Peyer's patch (tissue), 4 donors: ENCODE data around the gene DNASE2B.

ENCODE experiments used
- POLR2A ChIP-seq, 2 donors: fragments of 450-650 bp; IDR thresholded peaks; one replicate each; pipeline ENCODE4 v1.5.1; 2017; ENCODE audit warnings: antibody characterized with exemption in 2 of 2, mild to moderate bottlenecking in 2 of 2, moderate library complexity in 2 of 2
- TF ChIP-seq, protein P1 (sequence below), 6 experiments: fragments of 450-650 bp in 4 of 6; fragments of 200-600 bp in 2 of 6; sonication (generic) in 1 of 6; IDR thresholded peaks; one replicate each; pipeline ENCODE4 v1.5.1; 2017 to 2019; ENCODE audit warnings: antibody characterized with exemption in 6 of 6, mild to moderate bottlenecking in 3 of 6, moderate library complexity in 1 of 6

DNA sequence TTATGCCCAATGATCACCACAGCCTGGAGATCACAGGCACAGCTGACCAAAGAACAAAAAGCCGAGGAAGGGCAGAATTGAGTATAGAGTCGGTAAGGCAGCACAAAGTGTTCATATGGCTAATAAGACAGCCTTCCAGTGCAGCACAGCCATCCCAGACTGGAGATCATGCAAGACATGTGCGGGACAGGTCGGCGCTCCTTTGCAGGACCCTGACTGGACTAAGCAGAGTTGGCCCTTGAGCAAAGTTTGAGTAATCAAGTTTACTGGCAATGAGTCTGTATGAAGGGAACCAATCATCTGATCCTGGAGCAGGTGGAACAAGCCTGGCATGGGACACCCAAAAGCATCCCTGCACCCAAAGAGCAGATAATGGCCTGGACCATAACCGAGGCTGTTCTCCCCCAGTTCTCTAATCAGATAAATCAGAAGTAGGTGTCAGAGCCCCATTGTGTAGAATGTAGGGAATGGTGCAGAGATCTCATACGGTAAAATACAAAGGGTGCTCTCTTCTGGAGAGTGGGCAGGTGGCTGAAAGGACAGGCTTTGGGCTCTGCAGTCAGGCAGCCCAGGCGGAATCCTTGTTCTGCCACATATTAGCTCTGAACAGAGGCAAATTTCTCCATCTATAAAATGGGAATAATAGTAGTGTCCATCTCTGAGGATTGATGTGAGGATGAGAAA lies 10.7 kb upstream of the DNASE2B start:
- TF ChIP-seq, protein P1, sequence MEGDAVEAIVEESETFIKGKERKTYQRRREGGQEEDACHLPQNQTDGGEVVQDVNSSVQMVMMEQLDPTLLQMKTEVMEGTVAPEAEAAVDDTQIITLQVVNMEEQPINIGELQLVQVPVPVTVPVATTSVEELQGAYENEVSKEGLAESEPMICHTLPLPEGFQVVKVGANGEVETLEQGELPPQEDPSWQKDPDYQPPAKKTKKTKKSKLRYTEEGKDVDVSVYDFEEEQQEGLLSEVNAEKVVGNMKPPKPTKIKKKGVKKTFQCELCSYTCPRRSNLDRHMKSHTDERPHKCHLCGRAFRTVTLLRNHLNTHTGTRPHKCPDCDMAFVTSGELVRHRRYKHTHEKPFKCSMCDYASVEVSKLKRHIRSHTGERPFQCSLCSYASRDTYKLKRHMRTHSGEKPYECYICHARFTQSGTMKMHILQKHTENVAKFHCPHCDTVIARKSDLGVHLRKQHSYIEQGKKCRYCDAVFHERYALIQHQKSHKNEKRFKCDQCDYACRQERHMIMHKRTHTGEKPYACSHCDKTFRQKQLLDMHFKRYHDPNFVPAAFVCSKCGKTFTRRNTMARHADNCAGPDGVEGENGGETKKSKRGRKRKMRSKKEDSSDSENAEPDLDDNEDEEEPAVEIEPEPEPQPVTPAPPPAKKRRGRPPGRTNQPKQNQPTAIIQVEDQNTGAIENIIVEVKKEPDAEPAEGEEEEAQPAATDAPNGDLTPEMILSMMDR (IDR thresholded peaks at IDR 0.05): no peak
- no peak for TF ChIP-seq POLR2A (IDR thresholded peaks at IDR 0.05)
